Loucy (cell line): ENCODE results near the gene C11orf52.
A peak's percentile ranks its signal among the peaks of the same experiment; 100 is the strongest.

Experiments used
- H2AFZ ChIP-seq: fragments of 200-600 bp; sonication (generic); 2 replicates; pipeline ENCODE4 v1.6.0; 2016; ENCODE audit warnings: antibody characterized with exemption, mild to moderate bottlenecking, low read length, moderate library complexity
- H3F3A ChIP-seq: fragments of 200-600 bp; 2 replicates; pipeline ENCODE4 v1.6.0; 2016; ENCODE audit warnings: antibody characterized with exemption, low read depth, mild to moderate bottlenecking
- H3K27me3 ChIP-seq: fragments of 200-600 bp; sonication (generic); 2 replicates; pipeline ENCODE4 v1.6.1; 2014; ENCODE audit warnings: low read length, mild to moderate bottlenecking; ENCODE audit not compliant: insufficient read depth, poor library complexity, severe bottlenecking
- H3K36me3 ChIP-seq: fragments of 200-600 bp; sonication (generic); 2 replicates; pipeline ENCODE4 v1.6.1; 2016; ENCODE audit warnings: low read length; ENCODE audit not compliant: insufficient read depth
- H3K4me1 ChIP-seq: fragments of 200-600 bp; sonication (generic); 2 replicates; pipeline ENCODE4 v1.5.1; 2014; ENCODE audit warnings: low read length, mild to moderate bottlenecking; ENCODE audit not compliant: insufficient read depth, poor library complexity, severe bottlenecking
- H3K4me2 ChIP-seq: fragments of 200-600 bp; sonication (generic); 2 replicates; pipeline ENCODE4 v1.6.0; 2014; ENCODE audit warnings: antibody characterized with exemption, low read length, low read depth, mild to moderate bottlenecking; ENCODE audit not compliant: poor library complexity, severe bottlenecking
- H3K4me3 ChIP-seq: fragments of 200-600 bp; sonication (generic); 2 replicates; pipeline ENCODE4 v1.5.1; 2014; ENCODE audit warnings: low read length, mild to moderate bottlenecking, mixed read lengths; ENCODE audit not compliant: poor library complexity, severe bottlenecking
- H3K79me2 ChIP-seq: fragments of 200-600 bp; sonication (generic); 2 replicates; pipeline ENCODE4 v1.6.1; 2014; ENCODE audit warnings: low read length; ENCODE audit not compliant: insufficient read depth
- H3K9ac ChIP-seq: fragments of 200-600 bp; sonication (generic); 2 replicates; pipeline ENCODE4 v1.6.0; 2014; ENCODE audit warnings: mild to moderate bottlenecking, low read depth, low read length, moderate library complexity; ENCODE audit not compliant: poor library complexity, severe bottlenecking
- H3K9me2 ChIP-seq: fragments of 200-600 bp; sonication (generic); replicated peaks from 2 replicates; pipeline ENCODE4 v1.6.1; 2016; ENCODE audit warnings: low read depth, low read length, mixed read lengths
- H3K9me3 ChIP-seq: fragments of 200-600 bp; sonication (generic); 2 replicates; pipeline ENCODE4 v1.6.1; 2014; ENCODE audit warnings: mild to moderate bottlenecking, antibody characterized with exemption, low read length, low read depth; ENCODE audit not compliant: insufficient read depth
- H4K20me1 ChIP-seq: fragments of 200-600 bp; sonication (generic); 2 replicates; pipeline ENCODE4 v1.6.0; 2014; ENCODE audit warnings: antibody characterized with exemption, low read length, mild to moderate bottlenecking; ENCODE audit not compliant: insufficient read depth, poor library complexity, severe bottlenecking
- CTCF ChIP-seq: fragments of 200-600 bp; sonication (generic); conservative IDR thresholded peaks from 2 replicates; pipeline ENCODE4 v1.5.1; 2014; ENCODE audit warnings: mild to moderate bottlenecking, antibody characterized with exemption, low read length
- EZH2phosphoT487 ChIP-seq: fragments of 200-600 bp; IDR thresholded peaks from 2 replicates; pipeline ENCODE4 v1.6.1; 2018; ENCODE audit warnings: antibody characterized with exemption, mild to moderate bottlenecking, moderate library complexity, borderline replicate concordance

The C11orf52 gene

GRCh38 chr11:111934306-111934705 lies 15.6 kb downstream of the C11orf52 start:
- peaks cover 4% of the 10 kb centered on the region; the same call in 1 of the 2 replicates for H3F3A ChIP-seq
- peaks cover 24% of the 10 kb centered on the region for H3K4me1 ChIP-seq
- no peak overlapping the region for H3K4me2 ChIP-seq
- no peaks in the 10 kb centered on the region; the same call in 1 of the 2 replicates for H3K79me2 ChIP-seq
- no peaks in the 10 kb centered on the region for H3K9me3 ChIP-seq
- H3K4me3 ChIP-seq, result no peak overlapping the region
- no peaks in the 10 kb centered on the region for H3K27me3 ChIP-seq
- H4K20me1 ChIP-seq, result no peaks in the 10 kb centered on the region
- peak overlapping the region; percentile 48; the same call in 1 of the 2 replicates for H2AFZ ChIP-seq
- no peaks in the 10 kb centered on the region for H3K9me2 ChIP-seq
- no peak for TF ChIP-seq CTCF
- H3K36me3 ChIP-seq, result no peaks in the 10 kb centered on the region
- no peak overlapping the region for H3K9ac ChIP-seq

- H3K4me2 ChIP-seq, result peak overlapping the region; percentile 79
- H3K4me1 ChIP-seq, result peaks cover 32% of the 10 kb centered on the region
- peak overlapping the region; percentile 56 for H2AFZ ChIP-seq
Observed at GRCh38 chr11:111935317-111936039, 16.8 kb downstream of the C11orf52 start.

GRCh38 chr11:111936040-111936540 lies 17.4 kb downstream of the C11orf52 start:
- Histone ChIP-seq H3K4me3 (peak overlapping the region; percentile 69), H3K9me2 (no peaks in the 10 kb centered on the region), H3K79me2 (no peaks in the 10 kb centered on the region; the same call in 1 of the 2 replicates), H3K9me3 (no peaks in the 10 kb centered on the region), H3K4me2 (peak overlapping the region; percentile 79), H3K36me3 (no peaks in the 10 kb centered on the region), H3F3A (no peaks in the 10 kb centered on the region), H2AFZ (peak overlapping the region; percentile 76), H3K9ac (peak overlapping the region; percentile 65), H4K20me1 (no peaks in the 10 kb centered on the region), H3K4me1 (peaks cover 36% of the 10 kb centered on the region), H3K27me3 (no peaks in the 10 kb centered on the region)
- TF ChIP-seq CTCF (no peak), EZH2phosphoT487 (no peak)

More at GRCh38 chr11:111935317-111936039, 16.8 kb downstream of the C11orf52 start:
- Histone ChIP-seq H3K36me3 (no peaks in the 10 kb centered on the region), H3K27me3 (no peaks in the 10 kb centered on the region), H3K4me3 (no peak overlapping the region), H3K79me2 (no peaks in the 10 kb centered on the region; the same call in 1 of the 2 replicates), H3K9ac (peak overlapping the region; percentile 65), H3K9me2 (no peaks in the 10 kb centered on the region), H3K9me3 (no peaks in the 10 kb centered on the region), H4K20me1 (no peaks in the 10 kb centered on the region), H3F3A (no peaks in the 10 kb centered on the region)
- TF ChIP-seq CTCF (no peak), EZH2phosphoT487 (no peak)
